ENCODE measurements around the gene CDK6. TPM values are rescaled to one million over a fixed set of nuclear protein-coding genes. Genes with fewer than 3 reads are reported as not detected.

Gene CDK6
- total RNA-seq, 1 donor = 36.0 TPM

DNA sequence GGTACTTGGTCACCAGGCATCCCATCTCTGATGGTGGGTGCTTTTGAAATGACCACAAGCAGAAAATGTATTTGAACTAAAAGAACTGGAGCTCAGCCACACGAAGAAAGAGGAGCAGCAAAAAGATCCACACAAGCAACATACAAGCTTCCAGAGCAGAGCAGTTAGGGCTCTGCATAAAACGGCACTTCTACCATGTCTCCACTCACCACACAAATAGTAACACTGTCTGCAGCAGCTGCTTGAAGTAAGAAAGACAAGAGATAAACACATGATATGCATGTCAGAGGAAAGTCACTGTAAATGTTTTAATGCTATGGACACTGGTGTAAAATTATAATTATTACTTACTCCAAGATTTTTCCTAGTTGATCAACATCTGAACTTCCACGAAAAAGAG, 213.7 kb downstream of the CDK6 start:
- TF ChIP-seq, protein P1, sequence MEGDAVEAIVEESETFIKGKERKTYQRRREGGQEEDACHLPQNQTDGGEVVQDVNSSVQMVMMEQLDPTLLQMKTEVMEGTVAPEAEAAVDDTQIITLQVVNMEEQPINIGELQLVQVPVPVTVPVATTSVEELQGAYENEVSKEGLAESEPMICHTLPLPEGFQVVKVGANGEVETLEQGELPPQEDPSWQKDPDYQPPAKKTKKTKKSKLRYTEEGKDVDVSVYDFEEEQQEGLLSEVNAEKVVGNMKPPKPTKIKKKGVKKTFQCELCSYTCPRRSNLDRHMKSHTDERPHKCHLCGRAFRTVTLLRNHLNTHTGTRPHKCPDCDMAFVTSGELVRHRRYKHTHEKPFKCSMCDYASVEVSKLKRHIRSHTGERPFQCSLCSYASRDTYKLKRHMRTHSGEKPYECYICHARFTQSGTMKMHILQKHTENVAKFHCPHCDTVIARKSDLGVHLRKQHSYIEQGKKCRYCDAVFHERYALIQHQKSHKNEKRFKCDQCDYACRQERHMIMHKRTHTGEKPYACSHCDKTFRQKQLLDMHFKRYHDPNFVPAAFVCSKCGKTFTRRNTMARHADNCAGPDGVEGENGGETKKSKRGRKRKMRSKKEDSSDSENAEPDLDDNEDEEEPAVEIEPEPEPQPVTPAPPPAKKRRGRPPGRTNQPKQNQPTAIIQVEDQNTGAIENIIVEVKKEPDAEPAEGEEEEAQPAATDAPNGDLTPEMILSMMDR (IDR thresholded peaks at IDR 0.05; ENCODE audit: insufficient read depth, low read length) = no peak
- DNase-seq (ENCODE audit: low read depth) = no peak
- no peak overlapping the region for H3K4me3 ChIP-seq (ENCODE audit: low read depth, low read length)

DNA sequence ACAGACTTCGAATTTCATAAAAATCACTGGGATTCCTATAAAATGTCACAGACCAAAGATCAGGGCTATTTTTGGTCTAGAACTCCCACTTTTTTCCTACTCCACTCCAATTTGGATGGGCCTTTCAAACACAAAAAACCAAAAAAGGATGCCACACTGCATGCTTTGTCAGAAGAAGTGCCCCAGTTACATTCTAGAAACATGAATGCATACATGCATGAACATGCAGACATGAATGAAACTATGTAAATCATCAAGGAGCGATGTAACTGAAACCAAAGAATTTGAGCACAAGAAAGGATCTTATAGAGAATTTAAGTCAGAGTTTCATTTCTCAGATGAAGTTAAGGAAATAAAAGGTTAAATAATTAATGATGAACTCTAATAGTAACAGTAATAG, 214.3 kb downstream of the CDK6 start:
- TF ChIP-seq, protein P1 (IDR thresholded peaks at IDR 0.05; ENCODE audit: insufficient read depth, low read length) = no peak
- DNase-seq (ENCODE audit: low read depth) = no peak
- no peak overlapping the region for H3K4me3 ChIP-seq (ENCODE audit: low read depth, low read length)

DNA sequence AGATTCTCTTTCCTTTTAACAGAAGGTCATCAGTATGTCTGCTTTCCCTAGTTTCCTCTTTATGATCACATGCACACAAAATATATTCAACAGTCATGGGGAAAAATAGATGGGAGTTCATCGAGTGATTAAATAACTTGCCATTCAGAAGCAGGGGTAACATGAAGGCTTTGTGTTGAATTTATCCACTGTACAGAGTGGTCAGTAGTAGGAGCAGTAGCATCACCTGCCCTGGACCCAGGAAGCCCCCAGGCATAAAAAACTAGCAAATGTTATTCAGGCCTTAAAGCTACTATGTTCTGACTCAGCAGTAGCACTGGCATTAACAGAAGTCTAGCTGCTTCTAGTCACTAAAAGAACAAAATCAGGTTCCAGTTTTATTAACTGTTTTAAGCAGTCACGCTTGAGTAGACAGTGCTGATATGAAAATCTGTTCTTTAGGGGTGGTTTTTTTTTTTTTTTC, 214.8 kb downstream of the CDK6 start:
- TF ChIP-seq, protein P1 (IDR thresholded peaks at IDR 0.05; ENCODE audit: insufficient read depth, low read length) = no peak
- DNase-seq (ENCODE audit: low read depth) = no peak

DNA sequence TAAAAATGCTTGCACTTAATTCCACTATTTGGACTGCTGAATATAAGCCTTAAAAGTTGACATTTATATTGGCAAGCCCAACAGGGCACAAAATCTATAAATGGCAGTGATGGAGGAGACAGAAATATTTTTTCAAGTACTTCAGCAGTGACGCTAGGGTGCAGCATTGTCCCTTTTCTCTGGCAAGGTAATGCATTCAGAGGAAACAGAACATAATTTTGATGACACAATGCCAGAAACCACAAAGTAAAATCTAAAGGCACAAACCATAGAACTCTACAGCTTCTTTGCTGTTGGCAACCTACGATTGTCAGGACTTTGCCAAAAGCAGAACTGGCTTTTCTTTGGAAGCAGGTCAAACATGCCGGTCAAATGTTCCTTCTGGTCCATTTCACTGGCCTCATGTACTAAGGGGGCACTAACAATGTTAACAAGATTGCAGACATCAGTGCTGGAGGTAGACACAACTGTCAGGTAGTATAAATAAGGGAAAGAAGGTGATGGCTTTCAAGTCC, 215.3 kb downstream of the CDK6 start:
- peak; percentile 98 for DNase-seq (ENCODE audit: low read depth)
- no peak overlapping the region for H3K4me3 ChIP-seq (ENCODE audit: low read depth, low read length)
- TF ChIP-seq, protein P1 (IDR thresholded peaks at IDR 0.05; ENCODE audit: insufficient read depth, low read length) = peak; percentile 67

More for the DNA sequence above, 214.8 kb downstream of the CDK6 start:
- no peak overlapping the region for H3K4me3 ChIP-seq (ENCODE audit: low read depth, low read length)

DNA sequence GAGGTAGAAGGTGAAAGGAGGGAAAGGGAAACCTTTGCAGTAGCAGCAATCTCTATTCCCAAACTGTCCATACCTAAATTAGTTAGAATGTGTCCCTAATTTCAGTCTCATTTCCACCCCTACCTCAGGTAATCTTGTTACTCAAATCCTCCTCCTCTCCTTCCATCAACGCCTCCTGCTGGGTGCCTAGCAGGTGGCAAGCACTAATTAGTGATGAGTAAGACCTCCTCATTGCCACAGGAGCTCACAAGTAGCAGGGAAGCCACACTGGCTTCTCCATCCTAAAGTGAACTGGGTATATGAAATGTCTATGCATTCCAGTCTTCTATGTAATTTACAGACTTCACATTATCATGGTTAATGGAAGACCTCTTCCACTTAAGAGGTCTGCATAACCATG, 220.5 kb downstream of the CDK6 start:
- TF ChIP-seq, protein P1 (IDR thresholded peaks at IDR 0.05; ENCODE audit: insufficient read depth, low read length) = no peak
- no peak for DNase-seq (ENCODE audit: low read depth)
- H3K4me3 ChIP-seq (ENCODE audit: low read depth, low read length) = no peak overlapping the region

DNA sequence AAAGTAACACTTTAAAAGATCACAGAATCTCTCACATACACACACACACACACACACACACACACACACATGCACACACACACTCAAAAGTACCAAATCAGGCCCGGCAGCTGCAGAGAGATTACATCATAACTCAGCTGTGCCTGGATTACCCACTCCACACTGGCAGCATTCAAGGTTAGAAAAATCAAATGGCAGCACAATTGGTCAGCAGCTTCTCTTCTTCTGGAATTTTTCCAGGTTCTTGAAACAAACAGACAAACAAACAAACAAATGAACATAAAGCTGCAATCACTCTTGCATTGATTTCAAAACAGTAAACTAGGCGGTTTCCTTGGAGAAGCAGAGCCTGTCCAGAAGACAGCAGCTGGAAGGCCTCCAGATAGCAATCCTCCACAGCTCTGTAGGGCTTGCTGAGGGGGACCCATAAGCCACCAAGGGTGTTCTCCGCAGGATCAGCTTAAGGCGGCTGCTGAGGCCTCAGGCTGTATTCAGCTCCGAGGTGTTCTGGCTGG, 221.7 kb downstream of the CDK6 start:
- TF ChIP-seq, protein P1 (IDR thresholded peaks at IDR 0.05; ENCODE audit: insufficient read depth, low read length) = no peak
- DNase-seq (ENCODE audit: low read depth) = peak; percentile 35
- no peak overlapping the region for H3K4me3 ChIP-seq (ENCODE audit: low read depth, low read length)

DNA sequence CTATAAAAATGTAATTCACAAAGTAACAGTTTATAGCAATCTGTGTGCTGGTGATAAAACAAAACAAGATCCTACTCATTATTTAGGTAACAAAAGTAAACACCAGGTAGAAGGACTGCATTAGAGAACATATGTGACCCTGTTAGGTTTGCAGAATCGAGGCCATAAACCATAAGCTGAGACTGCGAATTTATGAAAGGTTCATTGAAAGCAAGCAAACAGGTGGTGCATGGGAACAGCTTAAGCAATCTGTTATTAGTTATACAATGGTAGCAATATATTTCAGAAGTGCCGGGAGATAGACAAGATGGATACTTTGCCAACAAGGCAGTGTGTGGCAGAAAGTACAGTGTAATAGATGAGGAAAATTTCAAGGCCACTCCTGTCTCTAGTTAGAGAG, 222.7 kb downstream of the CDK6 start:
- TF ChIP-seq, protein P1 (IDR thresholded peaks at IDR 0.05; ENCODE audit: insufficient read depth, low read length) = no peak
- no peak for DNase-seq (ENCODE audit: low read depth)

More for the DNA sequence above, 222.7 kb downstream of the CDK6 start:
- no peak overlapping the region for H3K4me3 ChIP-seq (ENCODE audit: low read depth, low read length)
